22Rv1 (cell line): ENCODE measurements around the gene COL27A1.

Source experiments
- H3K27ac ChIP-seq: fragments of 450-650 bp; 2 replicates; pipeline ENCODE4 v1.5.1; 2017
- CTCF ChIP-seq: fragments of 450-650 bp; IDR thresholded peaks from 2 replicates; pipeline ENCODE4 v1.5.1; 2017; ENCODE audit warnings: mild to moderate bottlenecking
- ZFX ChIP-seq: fragments of 450-650 bp; IDR thresholded peaks from 2 replicates; pipeline ENCODE4 v1.6.1; 2017; ENCODE audit warnings: antibody characterized with exemption, borderline replicate concordance

Gene COL27A1

GRCh38 chr9:114284316-114285060, 129.2 kb downstream of the COL27A1 start:
- H3K27ac ChIP-seq = no peak overlapping the region
- no peak for TF ChIP-seq ZFX
- TF ChIP-seq CTCF = no peak

- TF ChIP-seq CTCF (no peak), ZFX (no peak)
- H3K27ac ChIP-seq = no peak overlapping the region
Observed at GRCh38 chr9:114285166-114285867, 130.0 kb downstream of the COL27A1 start.

GRCh38 chr9:114286146-114286679, 130.9 kb downstream of the COL27A1 start:
- no peak overlapping the region for H3K27ac ChIP-seq
- TF ChIP-seq ZFX (no peak), CTCF (no peak)

GRCh38 chr9:114287001-114287762, 131.8 kb downstream of the COL27A1 start:
- no peak overlapping the region for H3K27ac ChIP-seq

GRCh38 chr9:114287763-114288192, 132.4 kb downstream of the COL27A1 start:
- no peak for TF ChIP-seq ZFX
- no peak for TF ChIP-seq CTCF
- H3K27ac ChIP-seq = no peak overlapping the region

More at GRCh38 chr9:114287001-114287762, 131.8 kb downstream of the COL27A1 start:
- TF ChIP-seq ZFX (no peak), CTCF (no peak)

GRCh38 chr9:114288193-114289091, 133.1 kb downstream of the COL27A1 start:
- H3K27ac ChIP-seq = no peak overlapping the region
- TF ChIP-seq CTCF (no peak), ZFX (no peak)
